HG03457 (cell line): ENCODE measurements around the gene F13A1.

ENCODE experiments used
- ATAC-seq: cut with Tn5 transposase; IDR thresholded peaks from one replicate; pipeline ENCODE4 v1.9.1; 2021; ENCODE audit warnings: moderate number of reproducible peaks; ENCODE audit not compliant: unreplicated experiment

The F13A1 gene

DNA sequence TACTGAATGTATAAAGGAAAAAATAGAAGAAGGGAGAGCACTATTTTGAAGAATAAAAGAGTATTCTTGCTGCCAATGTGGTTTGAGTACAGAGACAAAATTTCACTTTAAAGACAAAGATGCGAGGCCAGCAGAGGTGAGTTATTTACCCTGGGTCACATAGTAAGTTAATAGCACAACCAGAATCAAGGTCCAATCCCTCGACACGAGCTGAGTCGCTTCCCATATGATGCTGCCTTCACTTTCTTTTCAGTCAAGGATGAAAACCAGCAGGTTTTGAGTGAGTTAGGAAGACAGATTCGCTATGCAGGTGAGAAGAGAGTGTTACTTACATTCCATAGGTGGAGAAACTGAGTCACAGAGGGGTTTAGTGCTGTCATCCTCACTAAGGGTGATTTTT is 75.8 kb downstream of the F13A1 start:
- ATAC-seq = no peak

DNA sequence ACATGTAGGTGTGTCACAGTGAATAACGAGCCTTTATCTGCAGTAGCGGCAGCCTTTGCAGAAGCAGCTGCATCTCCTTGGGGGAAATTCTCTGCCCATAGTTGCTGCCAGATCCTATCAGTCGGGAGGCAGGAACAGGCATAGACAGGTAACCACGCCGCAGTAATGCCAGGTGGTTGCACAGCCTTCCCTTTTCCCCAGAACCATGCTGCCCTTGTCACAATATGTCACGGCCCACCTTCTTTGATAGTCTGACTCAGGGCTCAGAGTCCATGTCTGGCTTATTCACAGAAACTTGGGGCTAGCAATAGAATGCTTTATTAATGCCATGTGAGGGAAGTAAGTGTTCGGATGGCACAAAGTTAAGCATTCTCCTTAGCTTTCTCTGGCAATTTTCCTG is 76.6 kb downstream of the F13A1 start:
- ATAC-seq = no peak

GRCh38 chr6:6239598-6240581 is 80.6 kb downstream of the F13A1 start:
- ATAC-seq = no peak

DNA sequence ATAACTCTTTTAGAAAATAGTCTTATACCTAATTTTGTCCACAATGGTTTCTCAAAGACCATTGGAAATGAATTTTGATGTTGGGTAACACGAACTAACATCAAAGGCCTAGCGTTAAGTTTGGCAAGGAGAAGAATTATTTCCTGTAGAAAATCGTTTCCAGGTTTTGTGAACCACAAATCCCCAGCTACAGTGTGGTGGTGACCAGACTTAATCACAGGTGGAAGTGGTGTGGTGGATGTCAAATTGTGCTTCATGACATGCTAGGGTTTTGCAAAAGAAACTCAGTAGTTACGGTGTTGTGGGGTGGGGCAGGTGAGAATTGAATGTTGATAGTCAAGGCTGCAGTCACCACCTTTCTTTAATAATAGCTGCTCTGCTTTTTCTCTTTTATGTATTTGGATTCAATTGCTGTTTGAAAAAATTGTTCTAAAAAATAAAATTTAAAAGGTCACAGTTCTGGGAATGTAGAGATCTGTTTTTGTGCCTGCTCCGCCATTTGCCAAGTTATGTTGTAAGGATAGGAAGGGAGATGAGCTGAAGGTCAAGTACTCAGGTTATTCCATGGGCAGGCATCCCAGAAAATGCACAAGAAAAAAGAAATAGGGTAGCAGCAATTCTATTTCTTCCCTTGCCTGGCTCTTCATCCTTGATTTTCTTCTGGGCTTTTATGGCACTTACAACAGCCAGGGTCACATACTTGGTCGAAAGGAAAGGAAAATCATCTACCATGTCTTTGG is 83.6 kb downstream of the F13A1 start:
- no peak for ATAC-seq

DNA sequence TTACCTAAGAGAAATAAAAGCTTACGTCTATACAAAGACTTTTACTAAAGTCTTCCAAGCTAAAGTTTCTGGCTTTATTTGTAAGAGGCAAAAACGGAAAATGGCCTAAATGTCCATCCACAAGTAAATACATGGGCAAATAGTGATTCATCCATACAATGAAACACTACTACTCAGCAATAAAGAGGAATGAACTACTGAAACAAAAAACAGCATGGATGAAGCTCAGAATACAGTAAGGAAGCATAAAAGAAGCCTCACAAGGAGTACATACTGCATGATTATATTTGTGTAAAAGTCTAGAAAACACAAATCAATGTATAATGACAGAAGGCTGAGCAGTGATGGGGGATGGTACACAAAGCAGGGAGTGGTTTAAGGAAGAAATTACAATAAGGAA is 84.7 kb downstream of the F13A1 start:
- no peak for ATAC-seq

- no peak for ATAC-seq
Measured at GRCh38 chr6:6234963-6235362, 85.5 kb downstream of the F13A1 start.

DNA sequence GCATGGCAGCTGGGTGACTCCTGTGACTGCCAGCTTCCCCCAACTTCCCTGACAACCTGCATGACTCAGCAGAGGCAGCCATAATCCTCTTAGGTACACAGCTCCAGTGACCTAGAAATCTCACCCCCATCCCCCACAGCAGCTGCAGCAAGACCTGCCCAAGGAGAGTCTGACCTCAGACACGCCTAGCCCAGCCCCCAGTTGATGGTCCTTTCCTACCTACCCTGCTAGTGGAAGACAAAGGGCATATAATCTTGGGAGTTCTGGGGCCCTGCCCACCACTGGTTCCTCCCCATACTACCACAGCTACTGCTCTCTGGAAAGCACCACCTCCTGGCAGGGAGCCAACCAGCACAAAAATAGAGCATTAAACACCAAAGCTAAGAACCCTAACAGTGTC is 90.2 kb downstream of the F13A1 start:
- no peak for ATAC-seq

DNA sequence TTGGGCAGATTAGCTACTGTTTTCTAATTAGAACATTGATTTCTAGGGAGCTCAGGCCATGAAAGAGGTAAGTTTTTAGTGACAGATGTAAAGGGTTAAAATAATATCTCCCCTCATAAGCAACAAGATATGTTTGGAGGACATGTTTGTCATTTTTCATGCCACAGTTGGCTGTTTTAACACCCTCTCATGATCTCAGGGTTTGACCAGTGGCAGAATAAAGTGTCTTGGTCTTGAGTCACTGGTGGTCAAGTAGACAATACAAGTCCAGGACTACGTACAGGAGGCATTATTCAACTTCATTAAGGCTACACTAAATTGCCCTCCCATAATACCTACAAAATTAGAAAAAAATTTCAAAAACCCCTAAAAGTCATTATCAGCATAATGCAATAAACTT is 92.6 kb downstream of the F13A1 start:
- ATAC-seq = no peak

DNA sequence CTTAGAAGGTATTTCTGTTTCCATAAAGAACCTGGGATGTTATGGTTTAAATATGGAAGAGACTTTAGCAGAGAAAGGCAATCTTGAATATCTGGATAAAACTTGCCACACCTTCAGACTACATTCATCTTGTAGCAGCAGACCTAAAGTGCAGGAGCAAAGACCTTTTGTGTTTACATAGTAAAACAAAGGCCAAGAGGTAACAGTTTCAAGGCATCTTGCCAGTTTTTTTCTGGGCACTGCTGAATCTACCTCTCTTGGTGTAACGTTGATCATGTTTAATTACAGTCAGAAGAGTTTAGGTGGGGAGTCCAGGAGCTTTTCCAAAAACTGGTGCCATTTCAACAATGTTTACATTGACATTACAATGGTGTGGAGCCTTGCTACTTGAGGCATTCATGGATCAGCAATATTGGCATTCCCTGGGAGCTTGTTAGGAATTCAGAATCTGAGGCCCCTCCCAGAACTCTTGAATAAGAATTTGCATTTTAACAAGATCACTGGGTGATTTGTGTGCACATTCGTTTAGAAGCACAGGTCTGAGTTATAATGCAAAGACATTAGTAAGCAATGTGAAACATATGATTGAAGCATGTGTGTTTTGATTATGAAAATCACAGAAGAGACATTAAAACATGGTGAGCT is 94.5 kb downstream of the F13A1 start:
- ATAC-seq = no peak

GRCh38 chr6:6224933-6225486 is 95.5 kb downstream of the F13A1 start:
- no peak for ATAC-seq

DNA sequence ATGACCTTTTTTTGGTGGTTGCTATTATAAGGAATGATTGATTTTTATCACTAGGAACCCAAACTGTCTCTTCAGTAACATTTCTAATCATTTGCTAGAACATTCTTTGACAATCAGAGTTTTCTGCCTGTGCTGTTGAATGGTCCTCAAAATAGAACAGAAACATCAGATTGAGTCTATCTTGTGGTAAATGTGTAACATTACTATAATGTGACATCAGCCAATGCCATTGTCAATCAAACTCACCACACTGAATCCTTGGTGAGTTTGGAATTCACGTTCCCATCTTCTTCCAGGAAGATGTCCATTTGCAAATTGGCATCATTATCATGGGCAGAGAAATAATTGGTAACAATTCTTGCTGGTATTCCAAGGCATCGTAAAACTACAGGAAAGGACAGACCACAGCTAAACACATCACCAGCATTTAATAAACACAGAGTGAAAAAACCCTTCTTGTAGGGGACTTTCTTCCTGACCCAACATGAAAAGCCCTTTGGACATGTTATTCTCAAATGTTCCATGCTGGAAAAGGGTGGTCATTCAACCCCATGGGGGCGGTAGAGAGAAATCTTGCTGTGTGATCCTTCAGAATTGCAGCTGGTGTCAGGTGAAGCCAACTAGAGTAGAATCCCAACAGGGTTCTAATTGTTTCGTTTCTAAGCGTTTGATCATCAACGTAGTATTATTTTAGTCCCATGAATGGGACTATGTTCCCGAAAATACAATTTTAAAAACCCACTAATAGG is 98.5 kb downstream of the F13A1 start:
- ATAC-seq = no peak

DNA sequence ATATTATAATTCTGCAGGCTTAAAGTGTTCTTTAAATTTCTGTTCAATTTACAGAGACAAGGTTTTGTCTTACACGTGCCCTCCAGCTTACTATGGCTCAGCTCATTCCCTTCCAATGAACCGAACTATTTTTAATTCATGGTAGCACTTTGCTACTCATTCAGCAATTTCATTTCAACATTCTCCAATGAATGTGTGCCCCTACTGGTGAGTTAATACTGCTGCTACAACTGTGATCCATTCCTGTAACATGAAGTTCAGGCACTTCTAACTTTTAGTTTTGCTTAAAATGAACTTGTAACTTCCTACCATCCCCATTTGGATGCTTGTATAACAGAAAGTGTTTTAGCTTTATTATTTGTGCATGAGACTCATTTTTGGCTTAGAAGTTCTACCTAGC is 99.7 kb downstream of the F13A1 start:
- no peak for ATAC-seq

GRCh38 chr6:6219716-6220115 is 100.7 kb downstream of the F13A1 start:
- no peak for ATAC-seq

- no peak for ATAC-seq
Measured at GRCh38 chr6:6218759-6219085, 101.7 kb downstream of the F13A1 start.

DNA sequence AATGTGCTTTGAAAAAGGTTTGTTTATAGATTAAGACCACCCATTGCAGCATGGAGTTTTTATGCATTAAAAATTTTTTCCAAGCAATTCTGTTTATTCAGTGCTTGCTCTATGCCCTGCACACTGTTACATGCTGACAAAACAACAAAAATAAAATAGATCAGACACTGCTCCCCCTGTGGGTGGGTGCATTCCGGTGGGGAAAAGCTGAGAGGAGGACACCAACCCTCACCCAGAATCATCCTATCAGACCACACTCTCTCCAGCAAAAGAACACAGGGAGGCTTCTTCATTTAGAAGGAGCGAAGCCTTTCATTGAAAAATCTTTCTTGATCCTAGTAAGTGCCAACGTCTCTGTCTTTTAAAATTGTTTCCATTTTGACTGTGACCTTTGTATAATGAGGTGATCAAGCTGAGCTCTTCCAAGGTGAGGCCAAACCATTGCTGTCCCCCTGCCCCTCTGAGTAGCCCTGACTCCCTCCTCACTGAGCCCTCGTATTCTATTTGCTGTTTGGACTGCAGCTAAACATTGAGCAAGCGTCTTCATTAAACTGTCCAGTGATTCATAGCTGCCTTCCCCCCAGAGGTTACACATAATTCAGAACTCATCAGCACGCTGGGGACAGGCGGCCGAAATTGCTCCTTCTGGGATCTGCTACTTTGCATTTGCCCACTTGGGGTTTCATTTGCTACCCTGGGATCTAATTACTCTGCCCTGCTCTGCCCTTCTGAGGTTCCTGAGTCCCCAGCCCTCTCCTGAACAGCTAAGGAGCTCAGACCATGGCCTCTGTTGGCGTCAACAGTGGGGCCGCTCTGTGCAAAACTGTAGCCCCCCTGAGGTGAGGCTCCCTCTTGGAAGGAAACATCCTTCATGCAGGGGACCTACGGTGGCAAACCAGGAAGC is 102.4 kb downstream of the F13A1 start:
- no peak for ATAC-seq

DNA sequence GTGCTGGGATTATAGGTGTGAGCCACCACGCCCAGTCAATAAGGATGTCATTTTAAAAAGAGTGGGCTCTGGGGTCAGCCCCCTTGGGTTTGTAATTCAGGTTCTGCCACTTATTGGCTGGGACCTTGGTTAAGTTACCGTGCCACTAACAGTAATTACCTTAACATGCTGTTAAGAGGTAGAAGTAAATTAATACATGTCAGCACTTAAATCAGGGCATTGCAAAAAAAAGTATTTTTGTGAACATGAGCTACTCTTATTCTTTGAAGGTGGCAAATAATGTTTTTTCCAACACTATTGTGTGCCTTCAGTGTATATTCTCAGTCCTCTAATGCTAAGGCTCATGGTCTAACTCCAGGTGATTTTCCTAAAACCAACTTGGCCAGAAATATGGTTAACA is 109.5 kb downstream of the F13A1 start:
- no peak for ATAC-seq

GRCh38 chr6:6202886-6203285 is 117.6 kb downstream of the F13A1 start:
- ATAC-seq = no peak

GRCh38 chr6:6201200-6201599 is 119.3 kb downstream of the F13A1 start:
- no peak for ATAC-seq

DNA sequence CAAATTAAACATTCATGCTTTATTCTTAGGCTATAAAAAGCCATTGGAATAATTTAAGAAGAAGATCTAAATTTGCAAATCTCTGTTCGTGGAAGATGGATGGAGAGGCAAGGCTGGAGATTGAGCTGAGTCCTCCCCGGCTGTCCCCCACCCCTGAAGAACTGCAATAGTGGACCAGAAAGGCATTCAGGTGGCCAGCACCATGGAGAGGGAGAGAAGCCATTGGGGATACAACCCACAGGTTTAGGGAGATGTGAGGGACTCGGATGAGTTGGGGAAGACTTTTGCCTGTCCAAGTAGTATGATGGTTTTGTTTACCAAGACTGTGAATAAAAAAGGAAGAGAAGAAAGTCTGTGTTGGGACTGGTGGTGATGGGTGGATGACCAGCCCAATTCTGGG is 120.8 kb downstream of the F13A1 start:
- no peak for ATAC-seq

DNA sequence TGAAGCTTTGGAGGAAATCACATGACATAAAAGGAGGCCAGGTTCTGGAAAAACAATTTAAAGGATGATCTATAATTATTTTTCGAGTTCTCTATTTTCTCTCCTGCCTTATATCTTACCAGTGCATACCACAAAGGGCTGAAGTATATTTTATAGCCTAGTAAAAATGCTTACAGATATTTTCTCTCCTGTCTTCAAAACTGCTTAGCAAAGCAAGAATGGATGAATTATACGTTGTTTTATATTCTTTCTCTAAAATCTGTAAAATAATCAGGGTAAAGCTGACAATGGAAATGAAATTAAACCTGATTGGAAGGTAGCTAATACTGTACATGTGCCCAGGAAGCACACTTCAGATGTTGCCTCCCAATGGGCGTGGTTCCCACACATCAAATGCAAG is 123.7 kb downstream of the F13A1 start:
- no peak for ATAC-seq
